H9 (cell line): ENCODE measurements around the gene FGFR3. TPM values are rescaled to one million over a fixed set of nuclear protein-coding genes. Genes with fewer than 3 reads are reported as not detected.

Experiments used
- DNase-seq: peaks from one replicate; pipeline ENCODE4 v3.0.0-alpha.2; 2017
- H2AFZ ChIP-seq: one replicate; pipeline ENCODE4 v1.6.1; 2013; ENCODE audit warnings: mild to moderate bottlenecking, low read length, control low read depth, moderate library complexity
- H2AK5ac ChIP-seq: 2 replicates; pipeline ENCODE4 v1.6.1; 2013; ENCODE audit warnings: low read length, control low read depth, mixed read lengths; ENCODE audit not compliant: insufficient read length
- H2BK120ac ChIP-seq: one replicate; pipeline ENCODE4 v1.6.1; 2013; ENCODE audit warnings: low read depth, mild to moderate bottlenecking, low read length, control low read depth, inconsistent platforms; ENCODE audit not compliant: poor library complexity, severe bottlenecking
- H2BK12ac ChIP-seq: 2 replicates; pipeline ENCODE4 v1.6.1; 2013; ENCODE audit warnings: low read length, control low read depth, mixed read lengths, low read depth; ENCODE audit not compliant: insufficient read length
- H2BK15ac ChIP-seq: 2 replicates; pipeline ENCODE4 v1.6.1; 2013; ENCODE audit warnings: low read depth, low read length, control low read depth
- H2BK20ac ChIP-seq: one replicate; pipeline ENCODE4 v1.6.1; 2013; ENCODE audit warnings: low read depth, mild to moderate bottlenecking, low read length, control low read depth, inconsistent platforms; ENCODE audit not compliant: poor library complexity, severe bottlenecking
- H2BK5ac ChIP-seq: 2 replicates; pipeline ENCODE4 v1.6.1; 2013; ENCODE audit warnings: low read length, control low read depth, mixed read lengths; ENCODE audit not compliant: insufficient read length
- H3K14ac ChIP-seq: 2 replicates; pipeline ENCODE4 v1.6.1; 2013; ENCODE audit warnings: low read length, control low read depth; ENCODE audit not compliant: insufficient read depth
- H3K18ac ChIP-seq: 2 replicates; pipeline ENCODE4 v1.6.1; 2013; ENCODE audit warnings: low read depth, mild to moderate bottlenecking, mixed read lengths, low read length, control low read depth; ENCODE audit not compliant: insufficient read length
- H3K23ac ChIP-seq: 2 replicates; pipeline ENCODE4 v1.6.1; 2013; ENCODE audit warnings: low read length, control low read depth, mixed read lengths, low read depth; ENCODE audit not compliant: insufficient read length
- H3K23me2 ChIP-seq: 2 replicates; pipeline ENCODE4 v1.6.1; 2013; ENCODE audit warnings: low read depth, mild to moderate bottlenecking, mixed read lengths, low read length, control low read depth; ENCODE audit not compliant: insufficient read length, poor library complexity, severe bottlenecking
- H3K27ac ChIP-seq: 2 replicates; pipeline ENCODE4 v1.5.1; 2013; ENCODE audit warnings: low read length, control low read depth, mixed read lengths, low read depth; ENCODE audit not compliant: insufficient read length
- H3K27me3 ChIP-seq: 2 replicates; pipeline ENCODE4 v1.6.1; 2013; ENCODE audit warnings: low read length, control low read depth, inconsistent platforms; ENCODE audit not compliant: insufficient read depth
- H3K4ac ChIP-seq: 2 replicates; pipeline ENCODE4 v1.6.1; 2013; ENCODE audit warnings: low read depth, mild to moderate bottlenecking, control low read depth, inconsistent platforms, low read length, moderate library complexity
- H3K4me1 ChIP-seq: 2 replicates; pipeline ENCODE4 v1.6.1; 2013; ENCODE audit warnings: low read length, control low read depth, inconsistent platforms; ENCODE audit not compliant: insufficient read depth
- H3K4me2 ChIP-seq: 2 replicates; pipeline ENCODE4 v1.6.1; 2013; ENCODE audit warnings: low read length, control low read depth, mixed read lengths; ENCODE audit not compliant: insufficient read length, insufficient read depth
- H3K56ac ChIP-seq: 2 replicates; pipeline ENCODE4 v1.6.1; 2013; ENCODE audit warnings: low read depth, mild to moderate bottlenecking, mixed read lengths, low read length, control low read depth; ENCODE audit not compliant: insufficient read length
- H3K79me1 ChIP-seq: 2 replicates; pipeline ENCODE4 v1.6.1; 2013; ENCODE audit warnings: low read depth, mild to moderate bottlenecking, moderate library complexity, low read length, control low read depth, inconsistent platforms; ENCODE audit not compliant: insufficient read depth, poor library complexity, severe bottlenecking
- H3K79me2 ChIP-seq: 2 replicates; pipeline ENCODE4 v1.6.1; 2013; ENCODE audit warnings: low read length, control low read depth, inconsistent platforms; ENCODE audit not compliant: insufficient read depth
- H3K9ac ChIP-seq: 2 replicates; pipeline ENCODE4 v1.6.1; 2013; ENCODE audit warnings: low read length, control low read depth, mixed read lengths; ENCODE audit not compliant: insufficient read length; ENCODE audit errors: extremely low read depth
- H3K9me3 ChIP-seq: one replicate; pipeline ENCODE4 v1.6.1; 2013; ENCODE audit warnings: low read depth, low read length, inconsistent platforms; ENCODE audit not compliant: control insufficient read depth
- H3T11ph ChIP-seq: one replicate; pipeline ENCODE4 v1.6.1; 2013; ENCODE audit warnings: mild to moderate bottlenecking, low read length, control low read depth, inconsistent platforms
- H4K20me1 ChIP-seq: one replicate; pipeline ENCODE4 v1.6.1; 2013; ENCODE audit not compliant: control insufficient read depth, insufficient read length, insufficient read depth
- H4K5ac ChIP-seq: 2 replicates; pipeline ENCODE4 v1.6.1; 2013; ENCODE audit warnings: low read depth, mild to moderate bottlenecking, mixed read lengths, low read length, control low read depth; ENCODE audit not compliant: insufficient read length
- H4K8ac ChIP-seq: replicated peaks from 2 replicates; pipeline ENCODE4 v1.6.1; 2013; ENCODE audit warnings: low read length, control low read depth, mixed read lengths, low read depth; ENCODE audit not compliant: insufficient read length
- H4K91ac ChIP-seq: 2 replicates; pipeline ENCODE4 v1.6.1; 2013; ENCODE audit warnings: low read depth, mild to moderate bottlenecking, moderate library complexity, mixed read lengths, low read length, control low read depth; ENCODE audit not compliant: insufficient read length
- H3K27ac Mint-ChIP-seq, 3 experiments: 2 replicates in 2 of 3; 3 replicates in 1 of 3; pipeline ENCODE4 v1.8.0; 2020 to 2021; ENCODE audit warnings: mixed read lengths in 3 of 3, mild to moderate bottlenecking in 1 of 3, moderate library complexity in 1 of 3
- H3K27me3 Mint-ChIP-seq: 2 replicates; pipeline ENCODE4 v1.8.0; 2021; ENCODE audit warnings: low read depth, mild to moderate bottlenecking, moderate library complexity, mixed read lengths
- H3K36me3 Mint-ChIP-seq, 3 experiments: 2 replicates in 2 of 3; 3 replicates in 1 of 3; pipeline ENCODE4 v1.8.0; 2020 to 2021; ENCODE audit warnings: low read depth in 3 of 3, mixed read lengths in 3 of 3; ENCODE audit not compliant: insufficient read depth in 1 of 3
- H3K4me1 Mint-ChIP-seq, 2 experiments: 2 replicates each; pipeline ENCODE4 v1.8.0; 2020; ENCODE audit warnings: mixed read lengths in 2 of 2
- H3K4me3 Mint-ChIP-seq, 2 experiments: 2 replicates in 1 of 2; 3 replicates in 1 of 2; pipeline ENCODE4 v1.8.0; 2020 to 2021; ENCODE audit warnings: mild to moderate bottlenecking in 2 of 2, mixed read lengths in 2 of 2, moderate library complexity in 1 of 2
- H3K9me3 Mint-ChIP-seq, 2 experiments: 2 replicates in 1 of 2; 3 replicates in 1 of 2; pipeline ENCODE4 v1.8.0; 2020; ENCODE audit warnings: mild to moderate bottlenecking in 2 of 2, mixed read lengths in 2 of 2, moderate library complexity in 1 of 2
- CTCF ChIP-seq: fragments of 200-600 bp; sonication (generic); conservative IDR thresholded peaks from 3 replicates; pipeline ENCODE4 v1.8.0; 2021; ENCODE audit warnings: antibody characterized with exemption, mild to moderate bottlenecking
- WGBS: extraction: QIAGEN DNeasy Blood & Tissue Kit; methylation state at CpG from one replicate; pipeline ENCODE4 v1.1.7; 2013; ENCODE audit warnings: missing lambda C conversion rate, low lambda C conversion rate, mixed read lengths; ENCODE audit not compliant: insufficient read length; ENCODE audit errors: extremely low coverage; 5-methylcytosine and 5-hydroxymethylcytosine counted together
- total RNA-seq: library from RNA; stranded (reverse); gene quantifications from 2 replicates; pipeline ENCODE4 v1.2.1, GENCODE V29; 2021

FGFR3 gene
- total RNA-seq, 1 experiment from 2014 or later, result 75.7 TPM

- H3T11ph ChIP-seq, result no peak overlapping the region
- 100% methylated on average over 1 of the region's 20 CpGs for WGBS
- no peak overlapping the region for H3K56ac ChIP-seq
- no peak overlapping the region for H2BK12ac ChIP-seq
- no peak overlapping the region for H3K23ac ChIP-seq
- no peak overlapping the region; the same call in 1 of the 2 replicates for H3K14ac ChIP-seq
- H3K9ac ChIP-seq, result no peak overlapping the region
- no peak overlapping the region for H4K91ac ChIP-seq
- no peak for TF ChIP-seq CTCF
- no peak overlapping the region for H4K8ac ChIP-seq
- H2BK5ac ChIP-seq, result no peak overlapping the region
- H3K79me1 ChIP-seq, result no peaks in the 10 kb centered on the region
- no peak overlapping the region for H3K4me2 ChIP-seq
- H3K4me1 ChIP-seq, result no peaks in the 10 kb centered on the region
- no peaks in the 10 kb centered on the region; the same call in 1 of the 2 replicates for H3K27me3 Mint-ChIP-seq
- H3K9me3 Mint-ChIP-seq, result no peaks in the 10 kb centered on the region
- no peak overlapping the region for H2AK5ac ChIP-seq
- H4K5ac ChIP-seq, result no peak overlapping the region
- no peaks in the 10 kb centered on the region for H3K27me3 ChIP-seq
- no peaks in the 10 kb centered on the region for H3K9me3 ChIP-seq
- H3K23me2 ChIP-seq, result no peaks in the 10 kb centered on the region
- peaks cover 8 to 21% of the 10 kb centered on the region in 2 experiments for H3K4me1 Mint-ChIP-seq
- H3K4ac ChIP-seq, result no peak overlapping the region
- no peak overlapping the region for H3K18ac ChIP-seq
- no peak overlapping the region for H2AFZ ChIP-seq
- H3K79me2 ChIP-seq, result no peaks in the 10 kb centered on the region
- no peak overlapping the region for H3K27ac Mint-ChIP-seq
- H2BK120ac ChIP-seq, result no peak overlapping the region
- H3K4me3 Mint-ChIP-seq, result no peak overlapping the region
- no peak overlapping the region for H3K27ac ChIP-seq
- H3K36me3 Mint-ChIP-seq, result no peaks in the 10 kb centered on the region
- no peak overlapping the region for H2BK20ac ChIP-seq
- H2BK15ac ChIP-seq, result no peak overlapping the region
- H4K20me1 ChIP-seq, result no peaks in the 10 kb centered on the region
- no peak for DNase-seq
Measured at GRCh38 chr4:1756893-1757779, 36.0 kb upstream of the FGFR3 start.
